Mammary epithelial cell (primary cell): ENCODE results near the gene CTF1.
"Not testable (repeated sequence)": the region's sequence is repeated elsewhere in the genome, so short reads cannot be mapped to it uniquely, and the experiment has no call there.

Experiments used
- CTCF ChIP-seq, 2 donors: IDR thresholded peaks in 1 of 2; conservative IDR thresholded peaks in 1 of 2; 2 replicates each; pipeline ENCODE4 v1.5.1; 2011 to 2012; ENCODE audit warnings: inconsistent platforms in 2 of 2, low read length in 2 of 2, mild to moderate bottlenecking in 2 of 2, control low read depth in 1 of 2, low read depth in 1 of 2; ENCODE audit not compliant: insufficient read depth in 1 of 2; ENCODE audit errors: extremely low read depth in 1 of 2
- EZH2 ChIP-seq: IDR thresholded peaks from 2 replicates; pipeline ENCODE4 v1.6.1; 2012; ENCODE audit warnings: low read length, inconsistent platforms, borderline replicate concordance

GRCh38 chr16:30860729-30861128, 35.7 kb upstream of the CTF1 start:
- not testable (repeated sequence) for TF ChIP-seq EZH2; CTCF (conservative IDR thresholded peaks at IDR 0.05 in 1 of 2, IDR thresholded peaks at IDR 0.05 in 1 of 2; ENCODE audit: extremely low read depth in 1 of 2, insufficient read depth in 1 of 2, low read depth in 1 of 2, low read length in 2 of 2)
